Colonic mucosa (tissue), 4 donors: Measurements from ENCODE around the gene MAML2. TPM values are rescaled to one million over a fixed set of nuclear protein-coding genes. Genes with fewer than 3 reads are reported as not detected.

Source experiments
- DNase-seq: peaks from one replicate; pipeline ENCODE4 v3.0.0-alpha.2; 2020
- H3K27ac ChIP-seq: fragments of 200-600 bp; one replicate; pipeline ENCODE4 v1.8.0; 2021
- H3K27me3 ChIP-seq: fragments of 200-600 bp; one replicate; pipeline ENCODE4 v1.8.0; 2021
- H3K36me3 ChIP-seq: fragments of 200-600 bp; one replicate; pipeline ENCODE4 v1.8.0; 2021
- H3K4me1 ChIP-seq: fragments of 200-600 bp; one replicate; pipeline ENCODE4 v1.8.0; 2021; ENCODE audit warnings: mild to moderate bottlenecking
- H3K4me3 ChIP-seq: fragments of 200-600 bp; one replicate; pipeline ENCODE4 v1.8.0; 2021
- H3K9ac ChIP-seq, 2 donors: one replicate each; pipeline ENCODE4 v1.7.0; 2013; ENCODE audit warnings: control low read depth in 2 of 2, low read depth in 2 of 2, low read length in 2 of 2
- H3K9me3 ChIP-seq: fragments of 200-600 bp; one replicate; pipeline ENCODE4 v1.8.0; 2021
- intact Hi-C: fragments of 100-400 bp; cut with DNase I; formaldehyde crosslinking; loops from one replicate; pipeline ENCODE4 v1.14.1; 2022
- total RNA-seq, 2 donors: library from RNA; stranded (reverse); fragmentation: NEBNext Ultra II Directional in 1 of 2; extraction: Animal tissue kit (Norgen Biotek cat#: 25700) in 1 of 2; gene quantifications; one replicate each; pipeline ENCODE4 v1.2.1, GENCODE V29; 2021
- TF ChIP-seq, protein P1 (sequence below): fragments of 200-600 bp; IDR thresholded peaks from one replicate; pipeline ENCODE4 v1.8.0; 2022; ENCODE audit warnings: antibody characterized with exemption, mild to moderate bottlenecking
- donor health status: healthy.
- donor health status: DM: no; HTN: no; CAD: no.
- donor health status: DM: no; HTN: no; CAD: no.

Gene MAML2
- total RNA-seq, 2 donors from 2014 or later, result 10.4 to 11.0 TPM

DNA sequence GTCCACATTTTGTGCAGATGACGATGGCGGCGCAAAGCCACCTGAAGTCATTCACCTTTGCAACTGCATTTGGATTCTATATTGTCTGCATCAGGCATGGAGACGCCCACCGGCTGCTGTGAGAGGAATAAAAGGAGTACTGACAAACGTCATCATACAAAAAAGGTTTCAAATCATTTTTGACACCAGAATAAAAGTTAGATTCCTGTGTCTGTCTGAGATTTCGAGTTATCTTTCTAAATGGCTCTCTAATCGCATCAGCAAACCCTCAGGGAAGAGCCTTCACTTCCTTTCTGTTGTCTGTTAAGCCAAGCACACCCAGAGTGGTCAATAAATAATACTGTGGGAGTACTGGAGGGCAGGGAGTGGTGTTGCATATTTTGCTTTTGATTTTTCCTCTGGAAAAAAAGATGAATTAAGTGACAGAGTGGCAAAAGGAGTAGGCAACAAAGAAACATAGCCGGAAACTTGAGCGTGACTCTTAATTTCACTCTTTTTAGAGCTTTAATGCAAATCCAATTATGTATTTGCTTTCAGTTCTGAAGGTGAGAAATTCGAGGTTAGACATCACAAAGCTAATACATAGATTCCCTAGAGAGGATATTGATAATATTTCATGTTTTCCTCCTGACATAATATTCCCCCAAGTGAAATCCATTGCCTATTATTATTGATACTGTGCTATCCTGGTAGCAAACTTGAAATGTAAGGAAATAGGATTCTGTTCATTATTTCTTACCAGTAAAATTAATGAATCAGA lies 268.3 kb downstream of the MAML2 start:
- Histone ChIP-seq H3K4me1 (peaks cover 5% of the 10 kb centered on the region), H3K27me3 (no peaks in the 10 kb centered on the region), H3K36me3 (no peaks in the 10 kb centered on the region), H3K9ac (no peak overlapping the region), H3K4me3 (no peak overlapping the region), H3K9me3 (no peaks in the 10 kb centered on the region), H3K27ac (no peak overlapping the region)
- TF ChIP-seq, protein P1, sequence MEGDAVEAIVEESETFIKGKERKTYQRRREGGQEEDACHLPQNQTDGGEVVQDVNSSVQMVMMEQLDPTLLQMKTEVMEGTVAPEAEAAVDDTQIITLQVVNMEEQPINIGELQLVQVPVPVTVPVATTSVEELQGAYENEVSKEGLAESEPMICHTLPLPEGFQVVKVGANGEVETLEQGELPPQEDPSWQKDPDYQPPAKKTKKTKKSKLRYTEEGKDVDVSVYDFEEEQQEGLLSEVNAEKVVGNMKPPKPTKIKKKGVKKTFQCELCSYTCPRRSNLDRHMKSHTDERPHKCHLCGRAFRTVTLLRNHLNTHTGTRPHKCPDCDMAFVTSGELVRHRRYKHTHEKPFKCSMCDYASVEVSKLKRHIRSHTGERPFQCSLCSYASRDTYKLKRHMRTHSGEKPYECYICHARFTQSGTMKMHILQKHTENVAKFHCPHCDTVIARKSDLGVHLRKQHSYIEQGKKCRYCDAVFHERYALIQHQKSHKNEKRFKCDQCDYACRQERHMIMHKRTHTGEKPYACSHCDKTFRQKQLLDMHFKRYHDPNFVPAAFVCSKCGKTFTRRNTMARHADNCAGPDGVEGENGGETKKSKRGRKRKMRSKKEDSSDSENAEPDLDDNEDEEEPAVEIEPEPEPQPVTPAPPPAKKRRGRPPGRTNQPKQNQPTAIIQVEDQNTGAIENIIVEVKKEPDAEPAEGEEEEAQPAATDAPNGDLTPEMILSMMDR, result no peak
- DNase-seq, result no peak
- intact Hi-C loops, result no loop called here

DNA sequence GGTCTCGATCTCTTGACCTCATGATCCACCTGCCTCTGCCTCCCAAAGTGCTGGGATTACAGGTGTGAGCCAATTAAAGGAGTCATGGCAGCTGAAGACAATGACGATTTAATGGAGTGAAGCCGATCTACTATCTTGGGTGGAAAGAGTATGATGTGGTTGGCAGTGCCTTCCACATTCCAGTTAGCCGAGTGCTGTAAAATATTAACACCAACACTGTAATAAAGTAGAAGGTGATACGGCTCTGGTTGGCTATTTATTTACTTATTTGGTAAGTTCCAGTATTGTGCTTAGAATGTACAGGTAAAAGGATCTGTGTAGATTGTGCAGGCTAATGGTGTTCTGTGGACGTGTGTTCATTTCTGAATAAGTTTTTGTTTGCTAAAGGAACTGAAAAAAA lies 269.5 kb downstream of the MAML2 start:
- Histone ChIP-seq H3K27ac (no peak overlapping the region), H3K9ac (no peak overlapping the region), H3K9me3 (no peaks in the 10 kb centered on the region), H3K4me3 (no peak overlapping the region), H3K36me3 (no peaks in the 10 kb centered on the region), H3K4me1 (peaks cover 5% of the 10 kb centered on the region), H3K27me3 (no peaks in the 10 kb centered on the region)
- DNase-seq, result no peak
- intact Hi-C loops, result no loop called here
- TF ChIP-seq, protein P1, result no peak

DNA sequence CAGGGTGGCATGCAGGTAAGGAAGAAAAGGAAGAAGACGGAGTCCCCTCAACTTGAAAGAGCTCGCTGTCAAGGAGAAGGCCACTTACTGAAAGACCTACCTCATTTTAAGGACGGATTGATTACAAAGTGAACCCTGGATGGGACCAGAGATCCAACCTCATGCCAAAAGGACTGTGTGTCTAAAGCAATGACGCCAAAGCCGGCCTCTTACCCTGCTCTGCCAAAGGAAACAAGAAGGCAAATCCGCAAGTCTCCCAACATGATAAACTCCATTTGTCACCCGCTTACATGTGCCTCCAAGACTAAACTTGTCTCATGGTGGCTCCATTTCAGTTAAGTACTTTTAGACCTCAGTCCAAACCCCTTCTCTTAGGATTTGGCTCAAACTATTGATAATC lies 270.4 kb downstream of the MAML2 start:
- H3K4me3 ChIP-seq, result no peak overlapping the region
- no peak overlapping the region for H3K27ac ChIP-seq
- no peaks in the 10 kb centered on the region for H3K9me3 ChIP-seq
- no peak for DNase-seq
- intact Hi-C loops, result no loop called here
- no peaks in the 10 kb centered on the region for H3K36me3 ChIP-seq
- TF ChIP-seq, protein P1, result no peak
- H3K9ac ChIP-seq, result no peak overlapping the region
- peaks cover 1% of the 10 kb centered on the region for H3K4me1 ChIP-seq
- no peaks in the 10 kb centered on the region for H3K27me3 ChIP-seq

DNA sequence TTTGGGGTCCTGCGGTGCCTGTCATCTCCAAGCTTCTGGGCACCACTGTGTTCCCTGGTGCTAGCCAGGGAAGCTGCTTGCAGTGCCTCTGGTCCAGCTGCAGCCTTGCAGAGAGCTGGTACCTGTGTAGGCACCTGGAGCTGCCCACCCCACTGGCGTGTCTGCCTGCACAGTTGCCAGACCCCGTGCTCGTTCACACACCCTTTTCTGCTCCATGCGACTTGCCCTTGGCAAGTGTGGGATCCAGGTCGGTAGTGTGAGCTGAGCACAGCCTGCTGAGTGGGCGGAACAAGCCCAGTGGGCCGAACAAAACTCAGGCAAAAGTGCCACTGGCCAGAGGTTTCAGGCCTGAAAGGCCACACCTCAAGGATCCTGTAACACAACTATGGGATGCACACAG lies 272.5 kb downstream of the MAML2 start:
- H3K27ac ChIP-seq, result no peak overlapping the region
- no peaks in the 10 kb centered on the region for H3K4me1 ChIP-seq
- no peak overlapping the region for H3K9ac ChIP-seq
- intact Hi-C loops, result no loop called here
- H3K9me3 ChIP-seq, result no peaks in the 10 kb centered on the region
- no peak overlapping the region for H3K4me3 ChIP-seq
- H3K27me3 ChIP-seq, result no peaks in the 10 kb centered on the region
- H3K36me3 ChIP-seq, result no peaks in the 10 kb centered on the region
- no peak for DNase-seq
- TF ChIP-seq, protein P1, result no peak

DNA sequence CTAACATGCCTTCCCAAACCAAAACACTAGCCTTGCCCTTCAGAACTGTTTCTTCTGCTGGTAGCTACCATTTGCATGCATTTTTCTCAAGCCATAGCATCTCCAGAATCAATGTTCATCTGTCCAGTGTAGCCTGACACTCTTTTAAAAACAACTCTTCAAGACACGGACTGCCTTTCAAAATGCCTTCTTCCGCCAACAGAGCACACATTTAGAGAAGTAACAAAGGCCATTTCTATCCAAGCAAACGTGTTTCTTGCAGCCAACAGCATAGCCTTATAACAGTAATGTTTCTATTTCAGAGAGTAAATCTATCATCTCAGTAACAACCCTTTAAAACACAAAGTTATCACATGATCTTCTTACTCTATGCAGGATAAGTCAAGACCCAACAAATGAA lies 275.8 kb downstream of the MAML2 start:
- Histone ChIP-seq H3K27me3 (no peaks in the 10 kb centered on the region), H3K36me3 (no peaks in the 10 kb centered on the region), H3K27ac (no peak overlapping the region), H3K4me3 (no peak overlapping the region), H3K9ac (no peak overlapping the region), H3K9me3 (no peaks in the 10 kb centered on the region), H3K4me1 (no peaks in the 10 kb centered on the region)
- intact Hi-C loops, result no loop called here
- DNase-seq, result no peak
- TF ChIP-seq, protein P1, result no peak
